IPS DF 6.9 (cell line): ENCODE data around the gene LDLRAD2.

Source experiments
- DNase-seq: peaks from one replicate; pipeline ENCODE4 v3.0.0-alpha.2; 2013; ENCODE audit warnings: low read depth, low spot score
- H3K27ac ChIP-seq: one replicate; pipeline ENCODE4 v1.5.1; 2013; ENCODE audit warnings: low read length, control low read depth
- H3K27me3 ChIP-seq: 2 replicates; pipeline ENCODE4 v1.6.1; 2013; ENCODE audit warnings: mild to moderate bottlenecking, low read length; ENCODE audit not compliant: control insufficient read depth, insufficient read depth
- H3K36me3 ChIP-seq: 2 replicates; pipeline ENCODE4 v1.6.1; 2013; ENCODE audit warnings: low read length; ENCODE audit not compliant: control insufficient read depth, insufficient read depth
- H3K4me1 ChIP-seq: 2 replicates; pipeline ENCODE4 v1.6.1; 2013; ENCODE audit warnings: low read length; ENCODE audit not compliant: control insufficient read depth, insufficient read depth
- H3K4me3 ChIP-seq: 2 replicates; pipeline ENCODE4 v1.5.1; 2013; ENCODE audit warnings: mild to moderate bottlenecking, low read length
- H3K9me3 ChIP-seq: 2 replicates; pipeline ENCODE4 v1.6.1; 2013; ENCODE audit warnings: low read length, inconsistent platforms; ENCODE audit not compliant: control insufficient read depth, insufficient read depth
- WGBS: extraction: QIAGEN DNeasy Blood & Tissue Kit; methylation state at CpG from one replicate; pipeline ENCODE4 v1.1.7; 2013; ENCODE audit warnings: mixed read lengths, missing lambda C conversion rate; ENCODE audit not compliant: insufficient read length, insufficient coverage; 5-methylcytosine and 5-hydroxymethylcytosine counted together

Gene LDLRAD2

GRCh38 chr1:21842606-21843162 lies 30.6 kb downstream of the LDLRAD2 start:
- Histone ChIP-seq H3K4me3 (no peak overlapping the region), H3K9me3 (no peaks in the 10 kb centered on the region), H3K36me3 (peaks cover 64% of the 10 kb centered on the region), H3K27ac (no peak overlapping the region), H3K4me1 (no peaks in the 10 kb centered on the region; the same call in 1 of the 2 replicates), H3K27me3 (no peaks in the 10 kb centered on the region)
- WGBS: no CpG with 5 or more reads among the region's 15 CpGs
- no peak for DNase-seq

- Histone ChIP-seq H3K27ac (no peak overlapping the region), H3K36me3 (peaks cover 66% of the 10 kb centered on the region), H3K27me3 (no peaks in the 10 kb centered on the region), H3K4me1 (no peaks in the 10 kb centered on the region; the same call in 1 of the 2 replicates), H3K4me3 (no peak overlapping the region), H3K9me3 (no peaks in the 10 kb centered on the region)
- DNase-seq: no peak
- WGBS: no CpG with 5 or more reads among the region's 13 CpGs
These were observed 31.1 kb downstream of the LDLRAD2 start for GRCh38 chr1:21843208-21843607.

GRCh38 chr1:21843996-21844395 lies 31.9 kb downstream of the LDLRAD2 start:
- no peaks in the 10 kb centered on the region for H3K27me3 ChIP-seq
- no CpG with 5 or more reads among the region's 11 CpGs for WGBS
- DNase-seq: no peak
- H3K36me3 ChIP-seq: peaks cover 62% of the 10 kb centered on the region
- H3K27ac ChIP-seq: no peak overlapping the region
- H3K4me1 ChIP-seq: no peaks in the 10 kb centered on the region; the same call in 1 of the 2 replicates
- no peak overlapping the region for H3K4me3 ChIP-seq
- H3K9me3 ChIP-seq: no peaks in the 10 kb centered on the region

GRCh38 chr1:21845646-21846641 lies 33.9 kb downstream of the LDLRAD2 start:
- no peaks in the 10 kb centered on the region for H3K9me3 ChIP-seq
- no peak overlapping the region for H3K27ac ChIP-seq
- DNase-seq: no peak
- H3K4me3 ChIP-seq: no peak overlapping the region
- no peaks in the 10 kb centered on the region; the same call in 1 of the 2 replicates for H3K4me1 ChIP-seq
- no CpG with 5 or more reads among the region's 33 CpGs for WGBS
- H3K27me3 ChIP-seq: no peaks in the 10 kb centered on the region
- H3K36me3 ChIP-seq: peaks cover 61% of the 10 kb centered on the region

- Histone ChIP-seq H3K9me3 (no peaks in the 10 kb centered on the region), H3K4me3 (no peak overlapping the region), H3K27ac (no peak overlapping the region), H3K36me3 (peaks cover 61% of the 10 kb centered on the region), H3K27me3 (no peaks in the 10 kb centered on the region), H3K4me1 (no peaks in the 10 kb centered on the region; the same call in 1 of the 2 replicates)
- no peak for DNase-seq
- WGBS: no CpG with 5 or more reads among the region's 47 CpGs
These were observed 35.4 kb downstream of the LDLRAD2 start for GRCh38 chr1:21847223-21848205.

- Histone ChIP-seq H3K9me3 (no peaks in the 10 kb centered on the region), H3K27me3 (no peaks in the 10 kb centered on the region), H3K27ac (no peak overlapping the region), H3K4me3 (no peak overlapping the region), H3K36me3 (peaks cover 58% of the 10 kb centered on the region), H3K4me1 (no peaks in the 10 kb centered on the region; the same call in 1 of the 2 replicates)
- no CpG with 5 or more reads among the region's 17 CpGs for WGBS
- no peak for DNase-seq
These were observed 36.6 kb downstream of the LDLRAD2 start for GRCh38 chr1:21848524-21849174.

GRCh38 chr1:21849909-21850576 lies 38.0 kb downstream of the LDLRAD2 start:
- H3K36me3 ChIP-seq: peaks cover 62% of the 10 kb centered on the region
- no CpG with 5 or more reads among the region's 30 CpGs for WGBS
- no peak for DNase-seq
- no peaks in the 10 kb centered on the region for H3K4me1 ChIP-seq
- H3K27ac ChIP-seq: no peak overlapping the region
- H3K27me3 ChIP-seq: no peaks in the 10 kb centered on the region
- H3K9me3 ChIP-seq: no peaks in the 10 kb centered on the region
- H3K4me3 ChIP-seq: no peak overlapping the region

- no peaks in the 10 kb centered on the region for H3K9me3 ChIP-seq
- H3K27me3 ChIP-seq: no peaks in the 10 kb centered on the region
- H3K27ac ChIP-seq: no peak overlapping the region
- no peaks in the 10 kb centered on the region for H3K4me1 ChIP-seq
- WGBS: no CpG with 5 or more reads among the region's 33 CpGs
- H3K4me3 ChIP-seq: no peak overlapping the region
- H3K36me3 ChIP-seq: peaks cover 65% of the 10 kb centered on the region
- DNase-seq: no peak
These were observed 39.6 kb downstream of the LDLRAD2 start for GRCh38 chr1:21851430-21852250.
